ENCODE results near the gene HOXB5. TPM values are rescaled to one million over a fixed set of nuclear protein-coding genes. Genes with fewer than 3 reads are reported as not detected.

The HOXB5 gene
- total RNA-seq, 8 experiments from 2014 or later: 1.0 to 51.9 (median 15.8) TPM

DNA sequence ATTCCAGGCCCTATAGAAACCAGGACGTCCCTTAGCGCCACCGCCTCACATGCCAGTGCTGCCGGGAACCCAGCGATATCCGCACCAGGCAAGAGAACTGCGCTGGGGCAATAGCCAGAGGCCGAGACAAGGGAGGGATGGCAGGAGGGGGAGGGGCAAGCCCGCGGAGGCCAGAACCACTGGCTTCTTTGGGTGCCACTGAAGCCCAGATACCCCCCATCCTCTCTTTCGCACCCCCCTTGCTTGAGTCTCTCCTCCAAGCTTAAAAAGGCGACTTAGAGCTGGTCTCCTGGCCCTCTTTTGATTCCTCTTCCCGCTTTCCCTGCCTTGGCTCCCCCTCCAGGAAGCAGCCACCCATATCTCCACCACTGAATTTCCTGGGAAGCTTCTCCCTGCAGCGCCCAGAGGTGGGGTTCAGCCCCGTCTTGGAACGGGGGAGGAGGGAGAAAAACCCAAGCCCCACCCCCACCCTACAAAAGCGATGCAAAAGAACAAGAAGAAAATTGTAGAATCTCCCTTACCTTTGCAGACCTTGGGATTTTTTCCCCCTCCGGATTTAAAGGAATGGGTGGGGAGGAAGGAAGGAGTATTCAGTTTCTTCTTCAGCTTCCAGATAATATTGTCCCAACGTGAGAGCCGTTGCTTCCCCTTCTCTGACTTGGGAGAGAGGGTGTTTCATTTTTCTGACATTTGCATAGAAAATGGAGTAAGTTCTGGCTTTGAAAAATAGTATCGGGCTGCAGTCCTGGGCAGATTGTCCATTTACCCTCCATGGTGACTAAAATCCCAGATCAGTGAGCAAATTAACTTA, 10.6 kb upstream of the HOXB5 start:
- WGBS, 10 experiments: 0 to 57% (median 25%) methylated on average over 1 to 8 of the region's 21 CpGs; no CpG with 5 or more reads in 2 of the 10 experiments
- Histone ChIP-seq H3K27ac (peak overlapping the region in 1 of 2 donors; percentile 68), H3K4me3 (peak overlapping the region; percentile 7 to 87 (median 40)), H3K4me1 (replicated peaks in 1 of 2) (peaks cover 57 to 87% of the 10 kb centered on the region in 2 donors)
- in situ Hi-C loops (cut with MboI; ENCODE audit: low pct_unique_long_range_greater_than_20kb in 2 of 9, low sequenced_read_pairs in 9 of 9, unreplicated experiment in 9 of 9): no loop called here
- ATAC-seq (replicated peaks in 6 of 8): peak in 6 of 8 experiments; percentile 13 to 53 (median 25)

DNA sequence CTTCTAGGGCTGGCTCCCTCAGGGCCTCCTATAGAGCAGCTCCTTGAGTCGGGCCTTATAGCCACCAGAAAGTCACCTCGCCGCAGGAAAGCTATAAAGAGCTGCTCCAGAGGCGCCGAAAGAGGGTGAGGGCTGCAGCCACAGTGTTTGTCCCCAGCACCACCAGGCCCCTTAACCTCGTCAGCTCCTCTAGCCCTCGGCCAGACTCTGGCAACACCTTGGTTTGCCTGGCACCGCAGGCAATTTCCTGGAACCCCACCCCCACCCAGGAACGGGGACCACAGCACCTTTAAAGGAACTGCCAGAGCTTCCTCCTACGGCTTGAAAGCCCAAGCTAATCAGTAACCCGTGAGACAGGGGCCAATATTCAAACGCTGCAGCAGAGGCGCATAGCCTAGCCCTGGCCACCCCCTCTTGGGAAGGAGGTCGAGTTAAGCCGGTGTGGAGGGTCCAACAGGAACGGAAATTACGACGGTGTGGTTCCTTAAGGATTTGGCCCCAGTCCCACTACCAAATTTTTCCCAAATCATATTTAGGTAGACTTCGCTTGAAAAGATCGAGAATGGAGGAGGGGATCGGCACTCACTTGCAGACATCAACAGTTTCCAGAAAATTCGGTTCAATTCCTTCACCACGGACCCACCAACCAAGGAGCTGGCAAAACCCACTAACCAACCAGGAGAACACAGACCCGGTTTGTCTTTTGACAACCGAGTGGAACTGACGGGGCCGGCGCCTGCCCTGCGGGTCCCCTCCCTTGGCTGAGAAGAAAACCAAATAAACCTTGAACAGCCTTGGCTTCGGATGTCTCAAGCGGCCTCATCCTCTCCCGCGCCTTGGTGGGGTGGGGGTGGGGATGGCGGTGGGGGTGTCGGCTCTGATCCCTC, 8.2 kb upstream of the HOXB5 start:
- 7 to 80% (median 23%) methylated on average over 3 to 12 of the region's 35 CpGs; no CpG with 5 or more reads in 3 of the 10 experiments for WGBS, 10 experiments
- ATAC-seq (replicated peaks in 6 of 8): peak in 4 of 8 experiments; percentile 1 to 6 (median 4)
- Histone ChIP-seq H3K4me3 (peak overlapping the region; percentile 11 to 87 (median 40)), H3K27ac (peak overlapping the region in 1 of 2 donors; percentile 68), H3K4me1 (replicated peaks in 1 of 2) (peaks cover 58 to 76% of the 10 kb centered on the region in 2 donors)
- in situ Hi-C loops (cut with MboI; ENCODE audit: low pct_unique_long_range_greater_than_20kb in 2 of 9, low sequenced_read_pairs in 9 of 9, unreplicated experiment in 9 of 9): no loop called here

DNA sequence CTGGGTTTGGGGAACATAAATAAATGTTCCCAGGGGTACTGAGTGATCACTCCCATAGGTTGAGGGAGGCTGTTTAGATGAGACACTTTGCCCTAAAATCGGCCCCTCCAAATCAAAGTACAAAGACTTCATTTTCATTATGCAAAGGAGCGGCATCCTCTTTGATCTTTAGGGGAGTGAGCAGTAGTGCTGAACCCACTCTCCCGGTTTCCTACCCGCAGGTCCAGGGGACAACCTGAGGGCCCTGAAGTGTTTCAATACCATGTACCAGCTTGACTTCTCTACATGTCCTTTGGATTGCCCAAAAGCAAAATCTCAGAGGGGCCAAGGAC, 7.6 kb upstream of the HOXB5 start:
- ATAC-seq (replicated peaks in 6 of 8): no peak
- H3K4me1 ChIP-seq (replicated peaks in 1 of 2): peaks cover 58 to 72% of the 10 kb centered on the region in 2 donors
- peak overlapping the region; percentile 7 to 87 (median 40) for H3K4me3 ChIP-seq
- peak overlapping the region in 1 of 2 donors; percentile 68 for H3K27ac ChIP-seq
- in situ Hi-C loops (cut with MboI; ENCODE audit: low pct_unique_long_range_greater_than_20kb in 2 of 9, low sequenced_read_pairs in 9 of 9, unreplicated experiment in 9 of 9): no loop called here
- WGBS, 10 experiments: 40 to 88% (median 83%) methylated on average over 2 to 4 of the region's 4 CpGs; no CpG with 5 or more reads in 7 of the 10 experiments

DNA sequence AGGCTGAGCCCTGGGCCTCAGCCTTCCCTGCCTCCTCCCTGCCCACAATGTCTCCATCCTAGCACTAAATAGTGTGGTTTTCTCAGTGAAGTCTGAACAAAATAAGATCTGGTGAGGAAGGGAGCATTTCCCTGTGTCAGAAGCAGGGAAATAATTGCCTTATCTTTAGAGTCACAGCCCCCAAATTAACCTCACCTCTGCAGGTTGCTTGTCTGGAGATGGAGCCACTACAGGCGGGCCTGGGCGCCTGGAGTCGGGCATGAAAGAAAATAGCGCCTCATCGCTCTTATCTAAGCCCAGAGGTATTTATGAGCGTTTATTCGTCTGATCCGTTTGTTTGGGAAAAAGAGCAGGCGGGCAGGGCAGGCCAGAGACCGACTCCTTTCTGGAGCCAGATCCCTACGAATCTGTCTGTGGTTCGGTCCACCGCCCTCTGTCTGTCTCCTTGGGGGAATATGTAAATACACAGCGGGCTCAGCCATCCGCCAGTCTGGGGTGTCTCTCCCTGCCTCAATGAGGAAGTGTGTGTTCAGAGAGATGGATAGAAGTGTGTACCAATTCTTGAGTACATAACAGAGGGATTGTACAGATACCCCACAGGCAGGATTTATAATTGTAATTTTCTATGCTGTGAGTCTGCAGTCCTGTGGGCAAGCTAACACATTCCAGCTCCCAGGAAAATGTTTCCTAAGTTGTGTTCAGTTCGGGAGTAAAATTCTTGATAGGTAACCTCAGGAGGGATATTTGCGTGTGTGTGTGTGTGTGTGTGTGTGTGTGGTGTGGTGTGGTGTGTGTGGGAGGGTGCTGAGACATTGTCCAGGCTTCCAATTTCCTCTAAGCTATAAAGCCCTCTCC, 6.9 kb upstream of the HOXB5 start:
- in situ Hi-C loops (cut with MboI; ENCODE audit: low pct_unique_long_range_greater_than_20kb in 2 of 9, low sequenced_read_pairs in 9 of 9, unreplicated experiment in 9 of 9): no loop called here
- Histone ChIP-seq H3K27ac (peak overlapping the region in 1 of 2 donors; percentile 68), H3K4me3 (peak overlapping the region in 4 of 5 donors; percentile 13 to 87 (median 61)), H3K4me1 (replicated peaks in 1 of 2) (peaks cover 63 to 65% of the 10 kb centered on the region in 2 donors)
- no peak for ATAC-seq (replicated peaks in 6 of 8)
- 19 to 83% (median 44%) methylated on average over 1 to 10 of the region's 17 CpGs; no CpG with 5 or more reads in 3 of the 10 experiments for WGBS, 10 experiments

DNA sequence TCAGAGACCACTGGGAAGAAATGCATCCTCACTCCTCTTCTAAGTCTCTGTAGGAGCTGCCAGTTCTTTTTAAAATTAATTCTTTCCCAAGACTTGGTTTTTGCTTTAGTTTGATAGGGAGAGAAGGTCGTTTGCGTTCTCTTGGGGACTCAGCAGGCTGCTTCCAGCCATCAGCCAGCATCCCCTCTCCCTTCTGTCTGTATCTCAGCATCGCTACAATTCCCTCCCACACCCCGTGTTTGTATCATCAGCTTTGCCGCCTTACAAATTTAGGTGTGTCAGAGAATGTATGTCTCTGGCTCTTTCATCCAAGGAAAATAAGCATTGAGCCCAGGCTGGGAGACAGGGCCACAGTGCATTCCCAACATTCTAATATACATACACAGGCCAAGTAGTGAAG, 5.8 kb upstream of the HOXB5 start:
- in situ Hi-C loops (cut with MboI; ENCODE audit: low pct_unique_long_range_greater_than_20kb in 2 of 9, low sequenced_read_pairs in 9 of 9, unreplicated experiment in 9 of 9): loop anchor here in 2 of 9 experiments (10.0 kb wide), 1 partner anchor 265 kb away; no protein-coding TSS in a partner anchor
- peak overlapping the region in 1 of 2 donors; percentile 94 for H3K27ac ChIP-seq
- H3K4me3 ChIP-seq: peak overlapping the region in 4 of 5 donors; percentile 82 to 91 (median 85)
- H3K4me1 ChIP-seq (replicated peaks in 1 of 2): peaks cover 56 to 72% of the 10 kb centered on the region in 2 donors
- 53 to 85% (median 66%) methylated on average over 2 to 5 of the region's 5 CpGs; no CpG with 5 or more reads in 2 of the 10 experiments for WGBS, 10 experiments
- ATAC-seq (replicated peaks in 6 of 8): no peak

DNA sequence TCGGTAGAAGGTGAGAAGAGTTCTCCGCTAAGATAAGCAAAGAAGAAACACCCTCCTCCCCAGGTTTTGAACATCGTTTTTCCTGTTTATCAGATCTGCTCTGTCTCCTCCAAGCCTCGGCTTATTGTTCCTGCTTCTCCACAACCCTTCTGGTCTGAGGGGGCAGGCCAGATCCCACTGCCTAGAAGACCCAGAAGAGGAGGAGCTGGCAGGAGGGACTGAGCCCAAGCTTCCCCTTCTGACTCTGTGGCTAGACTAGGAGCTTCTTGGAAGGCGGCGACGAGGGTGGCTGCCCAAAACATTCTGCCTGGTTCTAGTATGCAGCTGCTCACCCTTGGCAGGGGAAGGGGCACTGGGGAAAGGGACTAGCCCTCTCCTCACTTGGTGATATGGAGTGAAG, 5.2 kb upstream of the HOXB5 start:
- Histone ChIP-seq H3K27ac (peak overlapping the region; percentile 83 to 94), H3K4me1 (replicated peaks in 1 of 2) (peaks cover 49 to 70% of the 10 kb centered on the region in 2 donors), H3K4me3 (peak overlapping the region; percentile 62 to 91 (median 83))
- no peak for ATAC-seq (replicated peaks in 6 of 8)
- in situ Hi-C loops (cut with MboI; ENCODE audit: low pct_unique_long_range_greater_than_20kb in 2 of 9, low sequenced_read_pairs in 9 of 9, unreplicated experiment in 9 of 9): loop anchor here in 2 of 9 experiments (10.0 kb wide), 1 partner anchor 264 kb away; no protein-coding TSS in a partner anchor
- 8 to 75% (median 27%) methylated on average over 1 to 5 of the region's 7 CpGs; no CpG with 5 or more reads in 2 of the 10 experiments for WGBS, 10 experiments

DNA sequence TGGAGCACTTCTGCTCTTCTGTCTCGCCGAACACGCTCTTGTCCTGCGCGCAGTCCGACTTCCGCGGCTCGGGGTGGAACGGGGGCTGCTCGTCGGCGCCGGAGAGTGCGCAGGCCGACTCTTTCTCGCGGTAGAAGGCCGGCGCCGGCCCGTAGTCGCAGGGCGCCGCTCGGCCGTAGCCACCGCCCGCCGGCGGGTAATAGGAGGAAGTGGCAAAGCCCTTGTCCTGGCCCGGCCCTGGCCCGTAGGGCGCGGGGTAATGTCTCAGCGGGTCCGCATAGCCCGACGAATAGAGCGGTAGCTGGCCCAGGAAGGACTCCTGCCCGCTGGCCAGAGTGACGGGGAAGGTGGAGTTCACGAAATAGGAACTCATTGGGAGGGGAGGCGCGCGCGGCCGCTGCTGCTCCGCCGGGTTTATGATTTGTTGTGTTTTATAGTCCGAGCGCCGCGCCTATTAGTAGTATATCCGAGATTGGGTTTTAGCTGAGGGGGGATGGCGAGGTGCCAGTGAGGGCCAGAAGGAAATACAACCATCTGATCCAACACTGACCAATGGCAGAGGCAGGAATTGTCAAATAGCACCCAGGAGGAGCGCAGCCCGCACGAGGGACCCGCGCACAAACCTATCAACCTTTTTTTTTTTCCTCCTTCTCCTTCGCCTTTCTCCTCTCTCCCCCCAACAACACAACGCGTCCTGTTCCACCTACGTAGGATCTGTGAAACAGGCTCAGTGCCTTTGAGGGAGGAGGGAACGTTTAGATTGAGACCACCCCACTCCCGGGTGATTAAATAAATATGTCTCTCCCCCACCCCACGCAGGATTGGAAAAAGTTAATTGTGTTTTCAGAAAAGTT, 4.4 kb upstream of the HOXB5 start:
- Histone ChIP-seq H3K4me1 (replicated peaks in 1 of 2) (peaks cover 42 to 65% of the 10 kb centered on the region in 2 donors), H3K27ac (peak overlapping the region; percentile 83 to 94), H3K4me3 (peak overlapping the region; percentile 62 to 91 (median 83))
- WGBS, 10 experiments: 0 to 15% (median 0%) methylated on average over 1 to 14 of the region's 68 CpGs; no CpG with 5 or more reads in 1 of the 10 experiments
- in situ Hi-C loops (cut with MboI; ENCODE audit: low pct_unique_long_range_greater_than_20kb in 2 of 9, low sequenced_read_pairs in 9 of 9, unreplicated experiment in 9 of 9): loop anchor here in 2 of 9 experiments (10.0 kb wide), 1 partner anchor 263 kb away; no protein-coding TSS in a partner anchor
- ATAC-seq (replicated peaks in 6 of 8): peak; percentile 32 to 54 (median 45)

DNA sequence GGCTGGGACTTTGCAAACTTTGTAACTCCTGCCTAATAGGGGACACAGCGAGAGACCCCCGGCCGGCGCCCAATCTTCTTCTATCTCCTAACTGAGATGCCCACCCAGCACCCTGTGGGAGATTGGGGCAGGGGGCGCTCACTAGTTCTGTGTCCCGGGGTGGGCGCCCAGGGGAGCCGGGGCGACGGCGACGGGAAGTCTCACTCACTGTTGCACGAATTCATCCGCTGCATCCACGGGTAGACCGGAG, 3.9 kb upstream of the HOXB5 start:
- Histone ChIP-seq H3K4me3 (peak overlapping the region; percentile 62 to 91 (median 83)), H3K4me1 (replicated peaks in 1 of 2) (peaks cover 38 to 62% of the 10 kb centered on the region in 2 donors), H3K27ac (peak overlapping the region; percentile 83 to 94)
- WGBS, 10 experiments: 0% methylated on average over 4 of the region's 16 CpGs; no CpG with 5 or more reads in 9 of the 10 experiments
- peak in 1 of 8 experiments; percentile 0 for ATAC-seq (replicated peaks in 6 of 8)
- in situ Hi-C loops (cut with MboI; ENCODE audit: low pct_unique_long_range_greater_than_20kb in 2 of 9, low sequenced_read_pairs in 9 of 9, unreplicated experiment in 9 of 9): loop anchor here in 2 of 9 experiments (10.0 kb wide), 1 partner anchor 263 kb away; no protein-coding TSS in a partner anchor

DNA sequence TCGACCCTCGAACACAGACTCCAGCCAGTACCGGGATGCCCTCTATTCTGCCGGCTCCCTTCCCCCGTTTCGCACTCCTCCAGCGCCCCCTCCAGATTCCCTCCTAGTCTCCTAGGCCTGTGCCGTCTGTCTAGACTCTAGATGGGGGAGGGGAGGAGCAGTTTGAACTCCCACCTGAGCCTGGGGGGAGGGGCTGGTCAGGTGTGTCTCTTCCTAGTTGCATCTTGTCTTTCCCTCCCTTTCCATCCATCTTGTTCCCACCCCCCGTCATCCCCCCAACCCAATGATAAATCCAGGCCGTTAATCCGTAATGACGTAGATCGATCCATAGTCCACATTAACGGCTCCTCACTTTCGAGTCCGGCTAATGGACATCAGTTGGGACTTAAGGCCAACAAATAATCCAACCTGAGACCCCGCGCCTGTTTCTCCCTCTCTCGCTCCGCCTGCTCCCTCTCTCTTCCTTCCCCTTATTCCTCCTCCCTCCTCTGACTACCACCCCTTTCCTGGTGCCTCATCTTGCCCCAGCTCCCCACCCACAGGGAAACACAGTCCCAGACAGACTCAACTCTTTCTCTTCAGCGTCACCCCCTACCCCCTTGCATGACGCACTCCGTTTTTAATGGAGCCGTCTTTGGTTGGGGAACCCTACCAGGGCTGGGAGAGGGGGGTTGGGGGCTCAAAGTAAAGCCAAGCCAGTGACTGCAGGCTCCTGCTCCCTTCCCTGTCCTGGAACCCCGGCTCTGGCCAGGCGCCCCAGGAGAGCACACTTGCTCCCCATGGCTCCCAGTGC, 3.4 kb upstream of the HOXB5 start:
- H3K27ac ChIP-seq: peak overlapping the region; percentile 83 to 94
- WGBS, 10 experiments: 0 to 70% (median 7%) methylated on average over 2 to 5 of the region's 26 CpGs; no CpG with 5 or more reads in 5 of the 10 experiments
- in situ Hi-C loops (cut with MboI; ENCODE audit: low pct_unique_long_range_greater_than_20kb in 2 of 9, low sequenced_read_pairs in 9 of 9, unreplicated experiment in 9 of 9): loop anchor here in 2 of 9 experiments (10.0 kb wide), 1 partner anchor 262 kb away; no protein-coding TSS in a partner anchor
- ATAC-seq (replicated peaks in 6 of 8): peak in 5 of 8 experiments; percentile 13 to 57 (median 49)
- peaks cover 33 to 57% of the 10 kb centered on the region in 2 donors for H3K4me1 ChIP-seq (replicated peaks in 1 of 2)
- peak overlapping the region; percentile 62 to 91 (median 83) for H3K4me3 ChIP-seq

DNA sequence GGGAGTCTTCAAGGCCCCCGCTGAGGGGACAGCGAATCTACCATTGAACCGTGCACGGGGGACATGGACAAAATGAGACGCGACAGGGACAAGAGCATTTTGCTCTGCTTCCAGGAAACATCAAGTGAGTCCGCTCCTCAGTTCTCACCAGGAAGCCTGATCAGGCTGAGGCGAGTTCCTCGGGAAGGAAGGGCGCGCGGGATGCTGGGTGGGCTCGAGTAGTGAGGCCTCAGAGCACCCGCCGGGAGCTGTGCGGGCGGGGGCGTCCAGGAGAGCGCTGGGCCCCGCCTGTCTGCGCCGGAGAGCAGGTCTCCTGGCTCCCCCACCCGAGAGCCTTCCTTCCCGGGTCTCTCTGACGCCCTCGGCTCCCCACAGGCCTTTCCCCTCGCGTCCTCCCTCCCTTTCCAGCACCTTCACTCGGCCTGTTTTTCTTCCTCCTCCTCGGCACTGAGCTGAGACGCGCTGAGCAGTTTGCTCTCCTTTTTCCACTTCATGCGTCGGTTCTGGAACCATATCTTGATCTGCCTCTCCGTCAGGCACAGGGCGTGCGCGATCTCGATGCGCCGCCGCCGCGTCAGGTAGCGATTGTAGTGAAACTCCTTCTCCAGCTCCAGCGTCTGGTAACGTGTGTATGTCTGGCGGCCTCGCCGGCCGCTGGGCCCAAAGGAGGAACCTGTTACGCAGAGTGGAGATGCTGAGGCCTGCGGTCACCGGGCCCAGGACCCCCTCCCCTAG, 2.6 kb upstream of the HOXB5 start:
- H3K4me3 ChIP-seq: peak overlapping the region; percentile 62 to 91 (median 83)
- H3K27ac ChIP-seq: peak overlapping the region; percentile 83 to 94
- WGBS, 10 experiments: 0 to 93% (median 1%) methylated on average over 2 to 18 of the region's 54 CpGs; no CpG with 5 or more reads in 5 of the 10 experiments
- peaks cover 25 to 51% of the 10 kb centered on the region in 2 donors for H3K4me1 ChIP-seq (replicated peaks in 1 of 2)
- in situ Hi-C loops (cut with MboI; ENCODE audit: low pct_unique_long_range_greater_than_20kb in 2 of 9, low sequenced_read_pairs in 9 of 9, unreplicated experiment in 9 of 9): loop anchor here in 2 of 9 experiments (10.0 kb wide), 1 partner anchor 261 kb away; no protein-coding TSS in a partner anchor
- peak in 5 of 8 experiments; percentile 0 to 37 (median 19) for ATAC-seq (replicated peaks in 6 of 8)
